Fibroblast of upper back skin (primary cell): Measurements from ENCODE around the gene SGSM1.

ENCODE experiments used
- DNase-seq: peaks from one replicate; pipeline ENCODE4 v3.0.0-alpha.2; 2013

Gene SGSM1

GRCh38 chr22:24952837-24953383 lies 146.9 kb downstream of the SGSM1 start:
- DNase-seq = no peak

GRCh38 chr22:24953384-24954113 lies 147.5 kb downstream of the SGSM1 start:
- no peak for DNase-seq

GRCh38 chr22:24954114-24954463 lies 148.1 kb downstream of the SGSM1 start:
- DNase-seq = no peak

GRCh38 chr22:24954856-24955255 lies 148.8 kb downstream of the SGSM1 start:
- no peak for DNase-seq

GRCh38 chr22:24957043-24957442 lies 151.0 kb downstream of the SGSM1 start:
- no peak for DNase-seq

- DNase-seq = no peak
These were observed 155.3 kb downstream of the SGSM1 start for GRCh38 chr22:24961217-24961844.

GRCh38 chr22:24962094-24962493 lies 156.1 kb downstream of the SGSM1 start:
- DNase-seq = no peak

GRCh38 chr22:24962835-24963234 lies 156.8 kb downstream of the SGSM1 start:
- DNase-seq = no peak

GRCh38 chr22:24964441-24964840 lies 158.4 kb downstream of the SGSM1 start:
- DNase-seq = no peak

- DNase-seq = no peak
These were observed 160.0 kb downstream of the SGSM1 start for GRCh38 chr22:24965822-24966626.

GRCh38 chr22:24968066-24968561 lies 162.1 kb downstream of the SGSM1 start:
- no peak for DNase-seq

GRCh38 chr22:24969560-24970301 lies 163.7 kb downstream of the SGSM1 start:
- peak; percentile 6 for DNase-seq

GRCh38 chr22:24972369-24972768 lies 166.4 kb downstream of the SGSM1 start:
- no peak for DNase-seq

GRCh38 chr22:24973872-24974271 lies 167.9 kb downstream of the SGSM1 start:
- DNase-seq = no peak

- DNase-seq = no peak
These were observed 169.2 kb downstream of the SGSM1 start for GRCh38 chr22:24975125-24975640.

- no peak for DNase-seq
These were observed 169.9 kb downstream of the SGSM1 start for GRCh38 chr22:24975813-24976341.

- DNase-seq = no peak
These were observed 170.6 kb downstream of the SGSM1 start for GRCh38 chr22:24976442-24977218.
